ENCODE results near the gene NAALADL2. TPM values are rescaled to one million over a fixed set of nuclear protein-coding genes. Genes with fewer than 3 reads are reported as not detected.
"Not testable (repeated sequence)": the region's sequence is repeated elsewhere in the genome, so short reads cannot be mapped to it uniquely, and the experiment has no call there.

NAALADL2 gene
- total and polyA plus RNA-seq, 5 donors: 1.3 to 10.7 (median 9.7) TPM

GRCh38 chr3:175493301-175493700 lies 634.2 kb downstream of the NAALADL2 start:
- no peaks in the 10 kb centered on the region for H3K27me3 ChIP-seq (ENCODE audit: control insufficient read depth, insufficient read depth)
- no peak overlapping the region for H3K27ac ChIP-seq (ENCODE audit: low read length)
- intact Hi-C loops (cut with DNase I): no loop called here
- WGBS: 85% methylated on average over 4 of the region's 4 CpGs
- H3K9me3 ChIP-seq (ENCODE audit: control insufficient read depth, low read length): no peaks in the 10 kb centered on the region
- no peaks in the 10 kb centered on the region for H3K4me1 ChIP-seq (ENCODE audit: control insufficient read depth, insufficient read depth, low read length)
- DNase-seq (no peak), ATAC-seq (no peak)
- no peak overlapping the region for H3K4me3 ChIP-seq (ENCODE audit: low read length)

- Histone ChIP-seq H3K4me1 (ENCODE audit: control insufficient read depth, insufficient read depth, low read length) (no peaks in the 10 kb centered on the region), H3K27ac (ENCODE audit: low read length) (no peak overlapping the region), H3K27me3 (ENCODE audit: control insufficient read depth, insufficient read depth) (no peaks in the 10 kb centered on the region), H3K9me3 (ENCODE audit: control insufficient read depth, low read length) (no peaks in the 10 kb centered on the region), H3K4me3 (ENCODE audit: low read length) (no peak overlapping the region)
- WGBS: 64% methylated on average over 3 of the region's 3 CpGs
- no peak for DNase-seq
- ATAC-seq: no peak
- intact Hi-C loops (cut with DNase I): no loop called here
Measured at GRCh38 chr3:175495331-175495730, 636.2 kb downstream of the NAALADL2 start.

GRCh38 chr3:175502155-175502554 lies 643.0 kb downstream of the NAALADL2 start:
- intact Hi-C loops (cut with DNase I): no loop called here
- Histone ChIP-seq H3K27ac (ENCODE audit: low read length) (no peak overlapping the region), H3K4me3 (ENCODE audit: low read length) (no peak overlapping the region), H3K4me1 (ENCODE audit: control insufficient read depth, insufficient read depth, low read length) (no peaks in the 10 kb centered on the region), H3K27me3 (ENCODE audit: control insufficient read depth, insufficient read depth) (no peaks in the 10 kb centered on the region), H3K9me3 (ENCODE audit: control insufficient read depth, low read length) (no peaks in the 10 kb centered on the region)
- ATAC-seq: no peak
- 89% methylated on average over 3 of the region's 3 CpGs for WGBS
- DNase-seq: no peak

- Histone ChIP-seq H3K27ac (ENCODE audit: low read length) (no peak overlapping the region), H3K27me3 (ENCODE audit: control insufficient read depth, insufficient read depth) (no peaks in the 10 kb centered on the region), H3K4me3 (ENCODE audit: low read length) (no peak overlapping the region), H3K4me1 (ENCODE audit: control insufficient read depth, insufficient read depth, low read length) (no peaks in the 10 kb centered on the region), H3K9me3 (ENCODE audit: control insufficient read depth, low read length) (no peaks in the 10 kb centered on the region)
- 75% methylated on average over 3 of the region's 3 CpGs for WGBS
- intact Hi-C loops (cut with DNase I): no loop called here
- ATAC-seq (no peak), DNase-seq (no peak)
Measured at GRCh38 chr3:175511219-175511785, 652.2 kb downstream of the NAALADL2 start.

GRCh38 chr3:175512700-175513099 lies 653.6 kb downstream of the NAALADL2 start:
- WGBS: 53% methylated on average over 2 of the region's 2 CpGs
- ATAC-seq: no peak
- H3K27ac ChIP-seq (ENCODE audit: low read length): no peak overlapping the region
- no peaks in the 10 kb centered on the region for H3K4me1 ChIP-seq (ENCODE audit: control insufficient read depth, insufficient read depth, low read length)
- intact Hi-C loops (cut with DNase I): no loop called here
- H3K9me3 ChIP-seq (ENCODE audit: control insufficient read depth, low read length): no peaks in the 10 kb centered on the region
- H3K4me3 ChIP-seq (ENCODE audit: low read length): no peak overlapping the region
- H3K27me3 ChIP-seq (ENCODE audit: control insufficient read depth, insufficient read depth): no peaks in the 10 kb centered on the region
- no peak for DNase-seq

- Histone ChIP-seq H3K4me1 (ENCODE audit: control insufficient read depth, insufficient read depth, low read length) (no peaks in the 10 kb centered on the region), H3K27ac (ENCODE audit: low read length) (no peak overlapping the region), H3K9me3 (ENCODE audit: control insufficient read depth, low read length) (no peaks in the 10 kb centered on the region), H3K27me3 (ENCODE audit: control insufficient read depth, insufficient read depth) (no peaks in the 10 kb centered on the region), H3K4me3 (ENCODE audit: low read length) (no peak overlapping the region)
- intact Hi-C loops (cut with DNase I): no loop called here
- no peak for ATAC-seq
- DNase-seq: no peak
- 87% methylated on average over 3 of the region's 3 CpGs for WGBS
Measured at GRCh38 chr3:175518459-175518858, 659.3 kb downstream of the NAALADL2 start.

- H3K27me3 ChIP-seq (ENCODE audit: control insufficient read depth, insufficient read depth): no peaks in the 10 kb centered on the region
- H3K27ac ChIP-seq (ENCODE audit: low read length): no peak overlapping the region
- H3K4me1 ChIP-seq (ENCODE audit: control insufficient read depth, insufficient read depth, low read length): no peaks in the 10 kb centered on the region
- WGBS: 62% methylated on average over 3 of the region's 3 CpGs
- ATAC-seq: no peak
- intact Hi-C loops (cut with DNase I): no loop called here
- no peak for DNase-seq
- H3K4me3 ChIP-seq (ENCODE audit: low read length): no peak overlapping the region
- no peaks in the 10 kb centered on the region for H3K9me3 ChIP-seq (ENCODE audit: control insufficient read depth, low read length)
Measured at GRCh38 chr3:175521406-175521805, 662.3 kb downstream of the NAALADL2 start.

GRCh38 chr3:175526191-175526590 lies 667.1 kb downstream of the NAALADL2 start:
- H3K9me3 ChIP-seq (ENCODE audit: control insufficient read depth, low read length): no peaks in the 10 kb centered on the region
- no peaks in the 10 kb centered on the region for H3K27me3 ChIP-seq (ENCODE audit: control insufficient read depth, insufficient read depth)
- no peak for ATAC-seq
- intact Hi-C loops (cut with DNase I): no loop called here
- no peaks in the 10 kb centered on the region for H3K4me1 ChIP-seq (ENCODE audit: control insufficient read depth, insufficient read depth, low read length)
- no peak for DNase-seq
- 56% methylated on average over 2 of the region's 2 CpGs for WGBS
- H3K4me3 ChIP-seq (ENCODE audit: low read length): peak overlapping the region; percentile 72
- H3K27ac ChIP-seq (ENCODE audit: low read length): no peak overlapping the region

GRCh38 chr3:175526609-175527280 lies 667.6 kb downstream of the NAALADL2 start:
- intact Hi-C loops (cut with DNase I): no loop called here
- no peaks in the 10 kb centered on the region for H3K27me3 ChIP-seq (ENCODE audit: control insufficient read depth, insufficient read depth)
- no peaks in the 10 kb centered on the region for H3K4me1 ChIP-seq (ENCODE audit: control insufficient read depth, insufficient read depth, low read length)
- H3K4me3 ChIP-seq (ENCODE audit: low read length): peak overlapping the region; percentile 72
- ATAC-seq (no peak), DNase-seq (no peak)
- WGBS: 41% methylated on average over 4 of the region's 4 CpGs
- no peak overlapping the region for H3K27ac ChIP-seq (ENCODE audit: low read length)
- no peaks in the 10 kb centered on the region for H3K9me3 ChIP-seq (ENCODE audit: control insufficient read depth, low read length)

GRCh38 chr3:175528693-175529092 lies 669.6 kb downstream of the NAALADL2 start:
- intact Hi-C loops (cut with DNase I); ATAC-seq; H3K4me3 ChIP-seq (ENCODE audit: low read length); H3K9me3 ChIP-seq (ENCODE audit: control insufficient read depth, low read length); H3K27me3 ChIP-seq (ENCODE audit: control insufficient read depth, insufficient read depth); DNase-seq; H3K4me1 ChIP-seq (ENCODE audit: control insufficient read depth, insufficient read depth, low read length); H3K27ac ChIP-seq (ENCODE audit: low read length): not testable (repeated sequence)
- WGBS: 72% methylated on average over 2 of the region's 2 CpGs

GRCh38 chr3:175535351-175535750 lies 676.2 kb downstream of the NAALADL2 start:
- no peak overlapping the region for H3K4me3 ChIP-seq (ENCODE audit: low read length)

More at GRCh38 chr3:175535351-175535750, 676.2 kb downstream of the NAALADL2 start:
- Histone ChIP-seq H3K27me3 (ENCODE audit: control insufficient read depth, insufficient read depth) (no peaks in the 10 kb centered on the region), H3K9me3 (ENCODE audit: control insufficient read depth, low read length) (no peaks in the 10 kb centered on the region), H3K4me1 (ENCODE audit: control insufficient read depth, insufficient read depth, low read length) (no peaks in the 10 kb centered on the region), H3K27ac (ENCODE audit: low read length) (no peak overlapping the region)
- WGBS: 67% methylated on average over 2 of the region's 2 CpGs
- intact Hi-C loops (cut with DNase I): no loop called here
- DNase-seq (no peak), ATAC-seq (no peak)
